ENCODE data around the gene MRPS26. TPM values are rescaled to one million over a fixed set of nuclear protein-coding genes. Genes with fewer than 3 reads are reported as not detected.

The MRPS26 gene
- total RNA-seq, 1 experiment from 2014 or later = 95.0 TPM

DNA sequence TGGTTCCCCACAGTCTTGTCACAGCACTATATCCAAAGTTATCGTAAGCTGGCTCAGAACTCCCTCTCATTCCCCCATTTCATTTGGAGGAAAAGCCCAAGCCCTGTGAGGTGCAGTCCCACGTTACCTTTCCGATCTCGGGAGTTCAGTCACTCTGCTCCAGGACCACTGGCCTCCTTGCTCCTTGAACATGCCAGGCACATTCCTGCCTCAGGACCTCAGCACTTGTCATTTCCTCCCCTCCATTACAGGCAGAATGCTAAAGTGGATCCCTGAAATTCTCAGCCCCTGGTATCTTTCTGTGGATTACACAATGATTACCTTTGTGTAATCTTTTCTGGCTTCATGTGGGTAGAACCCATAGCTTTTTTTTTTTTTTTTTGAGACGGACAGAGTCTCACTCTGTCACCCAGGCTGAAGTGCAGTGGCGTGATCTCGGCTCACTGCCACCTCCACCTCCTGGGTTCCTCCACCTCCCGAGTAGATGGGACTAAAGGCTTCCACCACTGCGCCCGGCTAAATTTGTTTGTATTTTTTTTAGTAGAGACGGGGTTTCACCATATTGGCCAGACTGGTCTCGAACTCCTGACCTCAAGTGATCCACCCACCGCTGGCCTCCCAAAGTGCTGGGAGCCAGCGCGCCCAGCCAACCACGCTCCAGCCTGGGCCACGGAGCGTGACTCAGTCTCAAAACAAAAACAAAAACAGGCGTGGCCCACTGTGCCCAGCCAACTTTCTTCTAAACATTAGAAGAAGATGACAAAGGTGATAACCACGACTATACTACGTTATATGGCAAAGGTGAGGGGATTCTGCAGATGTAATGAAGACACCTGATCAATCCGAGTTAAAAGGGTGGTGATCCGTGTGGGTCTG is 21.5 kb downstream of the MRPS26 start:
- TF ChIP-seq, protein P1, sequence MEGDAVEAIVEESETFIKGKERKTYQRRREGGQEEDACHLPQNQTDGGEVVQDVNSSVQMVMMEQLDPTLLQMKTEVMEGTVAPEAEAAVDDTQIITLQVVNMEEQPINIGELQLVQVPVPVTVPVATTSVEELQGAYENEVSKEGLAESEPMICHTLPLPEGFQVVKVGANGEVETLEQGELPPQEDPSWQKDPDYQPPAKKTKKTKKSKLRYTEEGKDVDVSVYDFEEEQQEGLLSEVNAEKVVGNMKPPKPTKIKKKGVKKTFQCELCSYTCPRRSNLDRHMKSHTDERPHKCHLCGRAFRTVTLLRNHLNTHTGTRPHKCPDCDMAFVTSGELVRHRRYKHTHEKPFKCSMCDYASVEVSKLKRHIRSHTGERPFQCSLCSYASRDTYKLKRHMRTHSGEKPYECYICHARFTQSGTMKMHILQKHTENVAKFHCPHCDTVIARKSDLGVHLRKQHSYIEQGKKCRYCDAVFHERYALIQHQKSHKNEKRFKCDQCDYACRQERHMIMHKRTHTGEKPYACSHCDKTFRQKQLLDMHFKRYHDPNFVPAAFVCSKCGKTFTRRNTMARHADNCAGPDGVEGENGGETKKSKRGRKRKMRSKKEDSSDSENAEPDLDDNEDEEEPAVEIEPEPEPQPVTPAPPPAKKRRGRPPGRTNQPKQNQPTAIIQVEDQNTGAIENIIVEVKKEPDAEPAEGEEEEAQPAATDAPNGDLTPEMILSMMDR (IDR thresholded peaks at IDR 0.05; ENCODE audit: insufficient read depth in 1 of 2, low read depth in 1 of 2, low read length in 1 of 2, severe bottlenecking in 1 of 2, unreplicated experiment in 1 of 2) = no peak
- ChIA-PET POLR2A (no interaction called here), CTCF (interaction anchor here (0.6 to 1.7 kb wide), 2 partner anchors 14 kb away, joined by 5 to 6 read pairs; no protein-coding TSS in a partner anchor)
- Histone ChIP-seq H3K9me3 (no peaks in the 10 kb centered on the region), H3K36me3 (ENCODE audit: control insufficient read depth, insufficient read depth, low read length) (no peaks in the 10 kb centered on the region; the same call in none of the 2 replicates), H3K4me3 (ENCODE audit: low read depth, low read length) (no peak overlapping the region), H3K27me3 (replicated peaks; ENCODE audit: control insufficient read depth, insufficient read depth, low read length) (no peaks in the 10 kb centered on the region), H3K4me1 (peaks cover 15% of the 10 kb centered on the region)
- no peak overlapping the region for H3K27ac Mint-ChIP-seq (ENCODE audit: unreplicated experiment)
- no TSS peak for BruUV-seq (replicated peaks)
- peaks cover 2% of the 10 kb centered on the region for H3K36me3 Mint-ChIP-seq (ENCODE audit: insufficient read depth, unreplicated experiment)
- peaks cover 6% of the 10 kb centered on the region for H3K4me1 Mint-ChIP-seq (ENCODE audit: low read depth, unreplicated experiment)
- no peaks in the 10 kb centered on the region for H3K9me3 Mint-ChIP-seq (ENCODE audit: unreplicated experiment)
- no peak overlapping the region for H3K4me3 Mint-ChIP-seq (ENCODE audit: unreplicated experiment)
- no peak for DNase-seq
- H3K27me3 Mint-ChIP-seq (ENCODE audit: insufficient read depth, unreplicated experiment) = no peaks in the 10 kb centered on the region
- intact Hi-C loops (cut with micrococcal nuclease; ENCODE audit: unreplicated experiment) = no loop called here

DNA sequence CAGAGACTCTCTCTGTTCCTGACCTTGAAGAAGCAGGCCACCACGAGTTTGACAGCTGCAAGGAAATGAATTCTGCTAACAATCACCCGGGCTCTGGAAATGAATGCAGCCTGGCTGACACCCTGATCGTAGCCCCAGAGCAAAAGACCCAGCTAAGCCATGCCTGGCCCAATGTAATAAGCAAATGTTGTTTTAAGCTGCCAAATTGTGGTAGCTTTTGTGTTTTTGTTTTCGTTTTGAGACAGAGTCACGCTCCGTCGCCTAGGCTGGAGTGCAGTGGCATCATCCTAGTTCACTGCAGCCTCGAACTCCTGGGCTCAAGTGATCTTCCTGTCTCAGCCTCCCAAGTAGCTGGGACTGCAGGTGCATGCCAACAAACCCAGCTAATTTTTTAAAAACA is 22.2 kb downstream of the MRPS26 start:
- H3K36me3 Mint-ChIP-seq (ENCODE audit: insufficient read depth, unreplicated experiment) = peaks cover 8% of the 10 kb centered on the region
- H3K27me3 ChIP-seq (replicated peaks; ENCODE audit: control insufficient read depth, insufficient read depth, low read length) = no peaks in the 10 kb centered on the region
- intact Hi-C loops (cut with micrococcal nuclease; ENCODE audit: unreplicated experiment) = no loop called here
- no TSS peak for BruUV-seq (replicated peaks)
- H3K4me3 Mint-ChIP-seq (ENCODE audit: unreplicated experiment) = no peak overlapping the region
- CTCF ChIA-PET = interaction anchor here (1.7 kb wide), 1 partner anchor 15 kb away, joined by 5 read pairs; no protein-coding TSS in a partner anchor
- H3K27me3 Mint-ChIP-seq (ENCODE audit: insufficient read depth, unreplicated experiment) = no peaks in the 10 kb centered on the region
- H3K9me3 ChIP-seq = no peaks in the 10 kb centered on the region
- H3K27ac Mint-ChIP-seq (ENCODE audit: unreplicated experiment) = no peak overlapping the region
- no peaks in the 10 kb centered on the region; the same call in none of the 2 replicates for H3K36me3 ChIP-seq (ENCODE audit: control insufficient read depth, insufficient read depth, low read length)
- DNase-seq = no peak
- no peak overlapping the region for H3K4me3 ChIP-seq (ENCODE audit: low read depth, low read length)
- peaks cover 6% of the 10 kb centered on the region for H3K4me1 Mint-ChIP-seq (ENCODE audit: low read depth, unreplicated experiment)
- H3K4me1 ChIP-seq = peaks cover 13% of the 10 kb centered on the region
- TF ChIP-seq, protein P1 (IDR thresholded peaks at IDR 0.05; ENCODE audit: insufficient read depth in 1 of 2, low read depth in 1 of 2, low read length in 1 of 2, severe bottlenecking in 1 of 2, unreplicated experiment in 1 of 2) = no peak
- H3K9me3 Mint-ChIP-seq (ENCODE audit: unreplicated experiment) = no peaks in the 10 kb centered on the region
- POLR2A ChIA-PET = no interaction called here

DNA sequence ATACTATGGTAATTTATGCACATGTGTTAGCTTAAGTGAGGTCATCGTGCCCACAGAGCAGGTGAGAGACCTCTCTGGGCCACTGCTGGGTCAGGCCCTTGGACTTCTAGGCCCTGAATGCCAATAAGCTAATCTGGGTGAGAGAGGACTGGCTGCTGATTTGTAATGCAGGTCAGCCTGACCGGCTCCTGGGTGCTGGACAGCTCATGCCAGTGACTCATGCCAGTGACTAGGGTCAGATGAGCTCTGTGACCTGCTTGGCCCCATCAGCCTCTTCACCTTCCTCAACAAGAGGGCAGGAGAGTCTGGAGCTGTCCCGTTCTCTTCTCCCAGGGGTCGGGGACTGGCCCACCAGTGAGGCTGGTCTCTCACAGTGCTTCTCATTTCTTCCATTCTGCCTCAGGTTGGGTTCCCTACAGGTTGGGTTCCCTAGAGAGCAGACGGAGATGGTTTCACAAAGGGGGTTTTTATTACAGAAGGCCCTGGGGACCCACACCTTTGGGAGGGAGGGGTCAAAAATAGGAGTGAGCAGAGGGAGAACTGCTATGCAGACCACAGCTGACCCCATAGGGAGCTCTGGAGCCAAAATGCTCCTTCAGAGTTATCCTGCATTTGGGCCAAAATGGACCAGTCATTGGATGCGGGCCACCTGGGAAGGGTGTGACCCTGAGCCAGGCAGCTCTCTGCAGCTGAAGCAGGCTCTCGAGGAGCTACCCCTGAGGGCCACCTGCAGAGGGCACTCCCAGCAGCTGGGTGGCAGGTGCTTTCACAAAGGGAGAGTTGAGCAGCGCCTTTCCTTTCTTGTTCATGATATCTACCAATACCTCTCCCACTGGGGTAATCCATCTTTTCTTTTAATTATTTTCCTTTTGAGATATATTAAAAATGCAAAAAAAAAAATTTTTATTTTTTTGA is 23.4 kb downstream of the MRPS26 start:
- BruUV-seq (replicated peaks) = no TSS peak
- TF ChIP-seq, protein P1 (IDR thresholded peaks at IDR 0.05; ENCODE audit: insufficient read depth in 1 of 2, low read depth in 1 of 2, low read length in 1 of 2, severe bottlenecking in 1 of 2, unreplicated experiment in 1 of 2) = peak in 1 of 2 experiments; percentile 29
- peaks cover 7% of the 10 kb centered on the region for H3K4me1 ChIP-seq
- CTCF ChIA-PET = interaction anchor here (1.0 to 1.7 kb wide), 3 partner anchors 9 to 247 kb away, joined by 3 to 8 read pairs (median 5); no protein-coding TSS in a partner anchor
- Mint-ChIP-seq H3K27ac (ENCODE audit: unreplicated experiment) (no peak overlapping the region), H3K36me3 (ENCODE audit: insufficient read depth, unreplicated experiment) (peaks cover 8% of the 10 kb centered on the region), H3K4me3 (ENCODE audit: unreplicated experiment) (no peak overlapping the region), H3K27me3 (ENCODE audit: insufficient read depth, unreplicated experiment) (no peaks in the 10 kb centered on the region), H3K4me1 (ENCODE audit: low read depth, unreplicated experiment) (peaks cover 6% of the 10 kb centered on the region), H3K9me3 (ENCODE audit: unreplicated experiment) (no peaks in the 10 kb centered on the region)
- no peak overlapping the region for H3K4me3 ChIP-seq (ENCODE audit: low read depth, low read length)
- no peaks in the 10 kb centered on the region for H3K9me3 ChIP-seq
- intact Hi-C loops (cut with micrococcal nuclease; ENCODE audit: unreplicated experiment) = no loop called here
- H3K36me3 ChIP-seq (ENCODE audit: control insufficient read depth, insufficient read depth, low read length) = no peaks in the 10 kb centered on the region; the same call in none of the 2 replicates
- peak in 1 of 2 experiments; percentile 47 for DNase-seq
- H3K27me3 ChIP-seq (replicated peaks; ENCODE audit: control insufficient read depth, insufficient read depth, low read length) = no peaks in the 10 kb centered on the region
- POLR2A ChIA-PET = interaction anchor here (0.6 kb wide), 1 partner anchor 24 kb away, joined by 7 read pairs; no protein-coding TSS in a partner anchor
